HG02642 (cell line): ENCODE results near the gene NRIP3.
"Not testable (repeated sequence)": the region's sequence is repeated elsewhere in the genome, so short reads cannot be mapped to it uniquely, and the experiment has no call there.

Source experiments
- ATAC-seq: cut with Tn5 transposase; IDR thresholded peaks from one replicate; pipeline ENCODE4 v1.9.1; 2021; ENCODE audit warnings: mild to moderate bottlenecking; ENCODE audit not compliant: unreplicated experiment, poor library complexity

NRIP3 gene

GRCh38 chr11:9017773-9018172 lies 14.0 kb upstream of the NRIP3 start:
- ATAC-seq: no peak

GRCh38 chr11:9016916-9017642 lies 13.3 kb upstream of the NRIP3 start:
- no peak for ATAC-seq

GRCh38 chr11:9015677-9016076 lies 11.9 kb upstream of the NRIP3 start:
- no peak for ATAC-seq

- ATAC-seq: no peak
Observed at GRCh38 chr11:9014826-9015225, 11.0 kb upstream of the NRIP3 start.

GRCh38 chr11:9013373-9013772 lies 9.6 kb upstream of the NRIP3 start:
- ATAC-seq: no peak

GRCh38 chr11:9009538-9009937 lies 5.7 kb upstream of the NRIP3 start:
- not testable (repeated sequence) for ATAC-seq

- no peak for ATAC-seq
Observed at GRCh38 chr11:9008661-9009060, 4.9 kb upstream of the NRIP3 start.

- no peak for ATAC-seq
Observed at GRCh38 chr11:9008011-9008550, 4.3 kb upstream of the NRIP3 start.

GRCh38 chr11:9005087-9005486 lies 1.3 kb upstream of the NRIP3 start:
- ATAC-seq: no peak

GRCh38 chr11:9004183-9004926 lies 554 bp upstream of the NRIP3 start:
- ATAC-seq: peak; percentile 18

GRCh38 chr11:9002920-9003572 lies 755 bp downstream of the NRIP3 start:
- ATAC-seq: no peak

GRCh38 chr11:9001736-9002135 lies 2.1 kb downstream of the NRIP3 start:
- ATAC-seq: no peak

GRCh38 chr11:8998017-8998416 lies 5.8 kb downstream of the NRIP3 start:
- no peak for ATAC-seq

GRCh38 chr11:8997451-8997850 lies 6.3 kb downstream of the NRIP3 start:
- ATAC-seq: no peak

- no peak for ATAC-seq
Observed at GRCh38 chr11:8989453-8989852, 14.3 kb downstream of the NRIP3 start.

- no peak for ATAC-seq
Observed at GRCh38 chr11:8988329-8989234, 15.2 kb downstream of the NRIP3 start.

- no peak for ATAC-seq
Observed at GRCh38 chr11:8987446-8987845, 16.4 kb downstream of the NRIP3 start.

GRCh38 chr11:8986772-8987171 lies 17.0 kb downstream of the NRIP3 start:
- not testable (repeated sequence) for ATAC-seq

GRCh38 chr11:8985462-8985861 lies 18.3 kb downstream of the NRIP3 start:
- ATAC-seq: no peak

GRCh38 chr11:8983552-8983951 lies 20.2 kb downstream of the NRIP3 start:
- ATAC-seq: no peak
